Subcutaneous abdominal adipose tissue (tissue), 5 donors: ENCODE measurements around the gene UBALD1.
A peak's percentile ranks its signal among the peaks of the same experiment; 100 is the strongest.

Source experiments
- H3K27ac ChIP-seq: one replicate; pipeline ENCODE4 v1.7.0; 2013; ENCODE audit warnings: low read depth, mild to moderate bottlenecking, inconsistent platforms, low read length, moderate library complexity
- H3K27me3 ChIP-seq, 5 donors: one replicate each; pipeline ENCODE4 v1.7.0; 2013; ENCODE audit warnings: low read length in 5 of 5, inconsistent platforms in 1 of 5; ENCODE audit not compliant: control insufficient read depth in 5 of 5, insufficient read depth in 4 of 5
- H3K36me3 ChIP-seq, 5 donors: one replicate each; pipeline ENCODE4 v1.7.0; 2013; ENCODE audit warnings: low read length in 5 of 5; ENCODE audit not compliant: control insufficient read depth in 5 of 5, insufficient read depth in 5 of 5
- H3K4me1 ChIP-seq, 5 donors: one replicate each; pipeline ENCODE4 v1.7.0; 2013; ENCODE audit warnings: low read length in 5 of 5, mild to moderate bottlenecking in 3 of 5, moderate library complexity in 1 of 5; ENCODE audit not compliant: control insufficient read depth in 5 of 5, insufficient read depth in 5 of 5
- H3K4me3 ChIP-seq, 5 donors: one replicate each; pipeline ENCODE4 v1.7.0; 2013; ENCODE audit warnings: low read length in 5 of 5, low read depth in 1 of 5
- H3K9ac ChIP-seq, 5 donors: one replicate each; pipeline ENCODE4 v1.7.0; 2013; ENCODE audit warnings: low read length in 5 of 5, mild to moderate bottlenecking in 4 of 5, moderate library complexity in 3 of 5
- H3K9me3 ChIP-seq, 5 donors: one replicate each; pipeline ENCODE4 v1.7.0; 2013; ENCODE audit warnings: low read length in 5 of 5; ENCODE audit not compliant: control insufficient read depth in 5 of 5
- donor health status: healthy.
- donor health status: healthy.
- donor health status: healthy.
- donor health status: healthy.
- donor health status: healthy.

The UBALD1 gene

DNA sequence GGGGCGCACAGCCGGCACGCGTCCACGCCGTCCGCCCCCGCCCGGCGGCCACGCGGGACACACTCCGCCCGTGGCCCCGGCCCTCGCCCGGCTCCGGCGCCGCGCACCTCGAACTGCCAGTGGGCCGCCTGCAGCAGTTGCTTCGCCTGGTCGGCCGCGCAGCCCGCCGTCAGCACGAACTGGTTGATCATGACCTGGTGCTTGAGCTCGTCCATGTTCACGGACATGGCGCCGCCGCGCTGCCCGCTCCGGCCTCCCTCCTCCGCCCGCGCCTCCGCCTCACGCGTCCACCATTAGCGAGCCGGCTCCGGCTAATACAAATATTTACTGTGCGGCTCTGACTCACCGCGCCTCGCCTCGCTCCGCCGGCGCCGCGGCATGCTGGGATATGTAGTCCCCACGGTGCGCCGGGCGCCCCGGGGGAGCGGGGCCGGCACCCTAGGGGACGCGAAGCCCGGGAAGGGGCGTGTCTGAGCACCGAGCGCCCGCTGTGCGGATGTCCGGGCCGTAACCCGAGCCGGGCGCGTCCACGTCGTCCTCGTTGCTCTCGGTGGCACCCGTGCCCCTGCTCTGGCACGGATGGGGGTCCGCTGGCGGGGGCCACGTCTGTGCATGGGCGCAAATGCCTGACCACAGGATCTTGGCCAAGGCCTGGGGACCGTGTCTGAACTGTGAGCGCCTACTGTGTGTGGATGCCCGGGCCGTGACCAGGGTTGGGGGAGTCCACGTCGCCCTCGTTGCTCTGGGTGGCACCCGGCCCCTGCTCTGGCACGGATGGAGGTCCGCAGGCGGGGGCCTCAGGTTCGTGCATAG is at the start of gene UBALD1:
Gene UBALD1 (minus strand): TSS at position 318 of the 813 bp plus-strand sequence. CDS start 91 bp downstream, at position 227.
- Histone ChIP-seq H3K27ac (peak within 1 kb of the TSS; percentile 92), H3K9ac (peak within 1 kb of the TSS; percentile 61 to 87 (median 84)), H3K4me1 (peaks cover 12 to 63% (median 47%) of the 10 kb centered on the region in 5 donors), H3K27me3 (peaks cover 0 to 3% (median 0%) of the 10 kb centered on the region in 5 donors), H3K9me3 (no peaks in the 10 kb centered on the region), H3K36me3 (peaks cover 0 to 8% (median under 1%) of the 10 kb centered on the region in 5 donors), H3K4me3 (peak within 1 kb of the TSS; percentile 75 to 88 (median 86))

- H3K4me1 ChIP-seq, result peaks cover 5 to 31% (median 17%) of the 10 kb centered on the region in 5 donors
- H3K4me3 ChIP-seq, result peak overlapping the region in 1 of 5 donors; percentile 17
- H3K27me3 ChIP-seq, result no peaks in the 10 kb centered on the region
- no peak overlapping the region for H3K27ac ChIP-seq
- H3K9me3 ChIP-seq, result no peaks in the 10 kb centered on the region
- peaks cover 8 to 73% (median 49%) of the 10 kb centered on the region in 5 donors for H3K36me3 ChIP-seq
- H3K9ac ChIP-seq, result no peak overlapping the region
Observed at GRCh38 chr16:4663777-4664465, 49.2 kb upstream of the UBALD1 start.

DNA sequence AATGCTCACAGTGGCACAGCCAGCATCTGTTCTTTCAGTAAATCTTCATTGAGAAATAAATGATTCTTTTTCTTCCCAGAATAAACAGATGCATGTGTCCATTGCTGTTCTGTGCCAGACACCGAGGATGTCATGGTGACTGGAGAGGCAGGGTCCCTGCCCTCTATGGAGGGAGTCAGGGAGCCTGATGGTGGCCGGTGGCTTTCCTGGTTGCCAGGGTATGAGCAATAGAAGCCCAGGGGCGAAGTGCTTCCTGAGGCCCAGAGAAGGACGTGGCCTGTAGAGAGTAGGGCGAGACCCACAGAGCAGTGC is 48.7 kb upstream of the UBALD1 start:
- peaks cover 5 to 31% (median 17%) of the 10 kb centered on the region in 5 donors for H3K4me1 ChIP-seq
- H3K27me3 ChIP-seq, result no peaks in the 10 kb centered on the region
- peaks cover 3 to 73% (median 49%) of the 10 kb centered on the region in 5 donors for H3K36me3 ChIP-seq
- no peak overlapping the region for H3K27ac ChIP-seq
- no peak overlapping the region for H3K9ac ChIP-seq
- H3K9me3 ChIP-seq, result no peaks in the 10 kb centered on the region
- no peak overlapping the region for H3K4me3 ChIP-seq

- no peak overlapping the region for H3K4me3 ChIP-seq
- peaks cover 5 to 31% (median 17%) of the 10 kb centered on the region in 5 donors for H3K4me1 ChIP-seq
- H3K27ac ChIP-seq, result no peak overlapping the region
- H3K9ac ChIP-seq, result no peak overlapping the region
- H3K9me3 ChIP-seq, result no peaks in the 10 kb centered on the region
- H3K36me3 ChIP-seq, result peaks cover 0 to 71% (median 44%) of the 10 kb centered on the region in 5 donors
- no peaks in the 10 kb centered on the region for H3K27me3 ChIP-seq
Observed at GRCh38 chr16:4661661-4662060, 47.0 kb upstream of the UBALD1 start.

GRCh38 chr16:4660454-4661007 is 45.8 kb upstream of the UBALD1 start:
- Histone ChIP-seq H3K36me3 (peaks cover 0 to 74% (median 45%) of the 10 kb centered on the region in 5 donors), H3K27me3 (no peaks in the 10 kb centered on the region), H3K4me3 (no peak overlapping the region), H3K9me3 (no peaks in the 10 kb centered on the region), H3K9ac (no peak overlapping the region), H3K27ac (no peak overlapping the region), H3K4me1 (peaks cover 5 to 29% (median 17%) of the 10 kb centered on the region in 5 donors)

- Histone ChIP-seq H3K4me1 (peaks cover 5 to 20% (median 12%) of the 10 kb centered on the region in 5 donors), H3K27me3 (no peaks in the 10 kb centered on the region), H3K4me3 (no peak overlapping the region), H3K9ac (no peak overlapping the region), H3K27ac (no peak overlapping the region), H3K36me3 (peaks cover 0 to 79% (median 51%) of the 10 kb centered on the region in 5 donors), H3K9me3 (no peaks in the 10 kb centered on the region)
Observed at GRCh38 chr16:4659363-4660353, 45.0 kb upstream of the UBALD1 start.

- H3K4me1 ChIP-seq, result peaks cover 0 to 8% (median 0%) of the 10 kb centered on the region in 5 donors
- no peak overlapping the region for H3K27ac ChIP-seq
- no peaks in the 10 kb centered on the region for H3K27me3 ChIP-seq
- H3K4me3 ChIP-seq, result no peak overlapping the region
- no peak overlapping the region for H3K9ac ChIP-seq
- H3K9me3 ChIP-seq, result no peaks in the 10 kb centered on the region
- H3K36me3 ChIP-seq, result peaks cover 0 to 94% (median 64%) of the 10 kb centered on the region in 5 donors
Observed at GRCh38 chr16:4656695-4657686, 42.3 kb upstream of the UBALD1 start.

- Histone ChIP-seq H3K4me1 (peaks cover 0 to 6% (median 0%) of the 10 kb centered on the region in 5 donors), H3K36me3 (peaks cover 0 to 95% (median 68%) of the 10 kb centered on the region in 5 donors), H3K9ac (no peak overlapping the region), H3K27ac (no peak overlapping the region), H3K27me3 (no peaks in the 10 kb centered on the region), H3K4me3 (no peak overlapping the region), H3K9me3 (no peaks in the 10 kb centered on the region)
Observed at GRCh38 chr16:4656221-4656620, 41.5 kb upstream of the UBALD1 start.
